Measurements from ENCODE around the gene PTPRD. TPM values are rescaled to one million over a fixed set of nuclear protein-coding genes. Genes with fewer than 3 reads are reported as not detected.

The PTPRD gene
- total and polyA plus RNA-seq, 2 of the 4 experiments (the other 2 are of a cell fraction): 0.07 to 0.18 TPM

GRCh38 chr9:10268531-10269485 is 344.0 kb downstream of the PTPRD start:
- Histone ChIP-seq H2BK5ac (ENCODE audit: low read depth, low read length, poor library complexity, severe bottlenecking) (peak overlapping the region; percentile 45), H3K9me3 (ENCODE audit: control insufficient read depth, insufficient read depth, low read length) (no peaks in the 10 kb centered on the region), H4K20me1 (ENCODE audit: insufficient read depth, low read length) (no peaks in the 10 kb centered on the region), H3K9ac (ENCODE audit: low read depth, low read length) (no peak overlapping the region), H4K91ac (ENCODE audit: insufficient read depth, low read depth, low read length) (0 out of 2 replicates have a peak overlapping the region, but pooled peaks have one; percentile 41), H3K79me1 (ENCODE audit: low read depth in 1 of 2, low read length in 2 of 2) (no peaks in the 10 kb centered on the region), H4K8ac (ENCODE audit: low read depth in 2 of 2, low read length in 2 of 2) (peak overlapping the region in 1 of 2 experiments; percentile 80; a peak in 2 of 4 replicates), H2BK120ac (ENCODE audit: low read depth, low read length) (0 out of 2 replicates have a peak overlapping the region, but pooled peaks have one; percentile 52), H3K9me1 (ENCODE audit: insufficient read depth, low read length) (no peaks in the 10 kb centered on the region), H4K5ac (ENCODE audit: low read depth, low read length) (no peak overlapping the region), H3K56ac (ENCODE audit: extremely low read depth, insufficient read depth, low read length) (no peak overlapping the region), H2AK5ac (ENCODE audit: low read depth, low read length) (no peak overlapping the region), H3K4me2 (ENCODE audit: low read depth, low read length) (peak overlapping the region; percentile 80; the same call in 1 of the 2 replicates), H3K23ac (ENCODE audit: low read depth, low read length) (no peak overlapping the region), H3K36me3 (ENCODE audit: control insufficient read depth, insufficient read depth, low read length) (no peaks in the 10 kb centered on the region), H2AFZ (replicated peaks; ENCODE audit: low read length, poor library complexity) (no peak overlapping the region), H2BK20ac (ENCODE audit: low read depth, low read length) (peak overlapping the region; percentile 60; the same call in 1 of the 2 replicates), H2BK15ac (ENCODE audit: low read depth, low read length) (no peak overlapping the region), H3K4me3 (ENCODE audit: insufficient read depth, low read depth, low read length) (0 out of 2 replicates have a peak overlapping the region, but pooled peaks have one; percentile 5), H2AK9ac (replicated peaks; ENCODE audit: low read depth, low read length, poor library complexity) (no peak overlapping the region), H3K27me3 (ENCODE audit: control insufficient read depth, insufficient read depth, low read length) (no peaks in the 10 kb centered on the region), H3K14ac (replicated peaks; ENCODE audit: low read depth, low read length) (0 out of 2 replicates have a peak overlapping the region, but pooled peaks have one; percentile 48), H3K4me1 (ENCODE audit: control insufficient read depth, insufficient read depth, low read length) (no peaks in the 10 kb centered on the region; the same call in 1 of the 2 replicates), H3K18ac (ENCODE audit: low read depth, low read length) (no peak overlapping the region), H3K4ac (ENCODE audit: low read depth, low read length) (no peak overlapping the region), H3K27ac (ENCODE audit: insufficient read depth, low read length) (no peak overlapping the region)
- no TSS peak for BruUV-seq (replicated peaks)
- dilution Hi-C loops (cut with HindIII; ENCODE audit: low sequenced_read_pairs, unreplicated experiment) (no loop called here), intact Hi-C loops (cut with micrococcal nuclease) (loop anchor here (1.0 to 5.0 kb wide), 2 partner anchors 209 to 222 kb away; no protein-coding TSS in a partner anchor), in situ Hi-C loops (cut with MboI; ENCODE audit: low sequenced_read_pairs) (no loop called here)
- peak; percentile 12 for DNase-seq
- ATAC-seq (ENCODE audit: low read depth): peak; percentile 42; the same call in 1 of the 2 replicates
- CTCF ChIA-PET: interaction anchor here (0.6 to 1.0 kb wide), 3 partner anchors 22 to 209 kb away, joined by 3 to 7 read pairs (median 3); no protein-coding TSS in a partner anchor
- POLR2A ChIA-PET (ENCODE audit: unreplicated experiment): no interaction called here
- no CpG with 5 or more reads among the region's 8 CpGs for WGBS, 2 experiments (ENCODE audit: extremely low coverage in 2 of 2, insufficient read length in 1 of 2)
- no peak for TF ChIP-seq POLR2A (IDR thresholded peaks at IDR 0.05; ENCODE audit: low read depth, low read length)
- no peak for TF ChIP-seq MAFK (IDR thresholded peaks at IDR 0.05; ENCODE audit: low read depth, low read length)
- TF ChIP-seq MAZ (IDR thresholded peaks at IDR 0.05; ENCODE audit: borderline replicate concordance, low read depth, low read length): no peak
- no peak for TF ChIP-seq ELK1 (IDR thresholded peaks at IDR 0.05; ENCODE audit: borderline replicate concordance, low read depth, low read length)
- TF ChIP-seq USF2 (IDR thresholded peaks at IDR 0.05; ENCODE audit: low read depth, low read length): no peak
- TF ChIP-seq RCOR1 (IDR thresholded peaks at IDR 0.05; ENCODE audit: insufficient replicate concordance, low read length): no peak
- no peak for TF ChIP-seq BHLHE40 (IDR thresholded peaks at IDR 0.05; ENCODE audit: low read depth, low read length)
- peak; percentile 60 for TF ChIP-seq RAD21 (IDR thresholded peaks at IDR 0.05; ENCODE audit: low read length)
- TF ChIP-seq, protein P1, sequence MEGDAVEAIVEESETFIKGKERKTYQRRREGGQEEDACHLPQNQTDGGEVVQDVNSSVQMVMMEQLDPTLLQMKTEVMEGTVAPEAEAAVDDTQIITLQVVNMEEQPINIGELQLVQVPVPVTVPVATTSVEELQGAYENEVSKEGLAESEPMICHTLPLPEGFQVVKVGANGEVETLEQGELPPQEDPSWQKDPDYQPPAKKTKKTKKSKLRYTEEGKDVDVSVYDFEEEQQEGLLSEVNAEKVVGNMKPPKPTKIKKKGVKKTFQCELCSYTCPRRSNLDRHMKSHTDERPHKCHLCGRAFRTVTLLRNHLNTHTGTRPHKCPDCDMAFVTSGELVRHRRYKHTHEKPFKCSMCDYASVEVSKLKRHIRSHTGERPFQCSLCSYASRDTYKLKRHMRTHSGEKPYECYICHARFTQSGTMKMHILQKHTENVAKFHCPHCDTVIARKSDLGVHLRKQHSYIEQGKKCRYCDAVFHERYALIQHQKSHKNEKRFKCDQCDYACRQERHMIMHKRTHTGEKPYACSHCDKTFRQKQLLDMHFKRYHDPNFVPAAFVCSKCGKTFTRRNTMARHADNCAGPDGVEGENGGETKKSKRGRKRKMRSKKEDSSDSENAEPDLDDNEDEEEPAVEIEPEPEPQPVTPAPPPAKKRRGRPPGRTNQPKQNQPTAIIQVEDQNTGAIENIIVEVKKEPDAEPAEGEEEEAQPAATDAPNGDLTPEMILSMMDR (conservative IDR thresholded peaks at IDR 0.05; ENCODE audit: low read depth, low read length): peak; percentile 55
- no peak for TF ChIP-seq CEBPB (IDR thresholded peaks at IDR 0.05; ENCODE audit: low read depth, low read length)
- no peak for TF ChIP-seq NFE2L2 (IDR thresholded peaks at IDR 0.05; ENCODE audit: low read depth, low read length)
- no peak for TF ChIP-seq MXI1 (IDR thresholded peaks at IDR 0.05; ENCODE audit: borderline replicate concordance, low read depth, low read length)
